GM15510 (cell line): ENCODE measurements around the gene HTT.

Experiments
- POLR2A ChIP-seq: IDR thresholded peaks from 3 replicates; pipeline ENCODE4 v1.6.1; 2011; ENCODE audit warnings: borderline replicate concordance; ENCODE audit not compliant: insufficient read length; ENCODE audit errors: extremely low read depth

HTT gene

DNA sequence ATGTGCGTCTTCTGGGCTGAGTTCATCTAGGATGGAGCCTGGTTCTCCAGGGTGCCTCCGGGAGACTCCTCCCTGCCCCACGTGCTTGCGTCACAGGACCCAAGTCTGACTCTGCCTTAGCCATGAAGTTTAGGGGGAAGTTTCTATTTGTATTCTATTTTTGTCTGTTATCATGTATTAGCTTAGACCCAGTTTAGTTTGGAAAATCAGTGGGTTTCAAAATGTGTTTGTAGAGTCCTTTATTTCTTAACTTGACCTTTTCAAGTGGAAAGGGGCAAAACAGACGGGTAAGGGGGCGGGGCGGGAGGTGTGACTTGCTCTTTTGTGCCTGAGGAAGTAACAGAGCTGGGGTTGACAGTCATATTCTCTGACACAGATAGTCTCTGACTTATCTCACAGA, 86.0 kb downstream of the HTT start:
- no peak for TF ChIP-seq POLR2A

DNA sequence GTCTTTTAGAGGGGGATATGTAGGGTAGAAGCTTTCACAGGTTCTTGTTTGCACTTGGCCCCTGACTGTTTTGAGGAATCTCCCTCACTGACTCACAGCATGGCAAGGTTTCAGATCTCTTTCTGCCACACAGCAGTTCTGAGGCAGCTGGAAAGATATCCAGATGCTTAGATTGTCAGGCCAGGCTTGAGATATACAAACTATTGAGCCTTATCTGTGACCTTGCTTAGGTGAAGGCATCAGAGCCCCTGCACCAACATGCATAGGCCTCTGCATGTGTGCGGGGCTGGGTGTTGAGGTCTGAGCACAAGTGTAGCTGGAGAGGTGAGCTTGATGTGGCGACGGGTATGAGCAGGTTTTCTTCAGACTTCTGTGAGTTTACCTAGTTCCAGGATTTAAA, 93.5 kb downstream of the HTT start:
- no peak for TF ChIP-seq POLR2A

DNA sequence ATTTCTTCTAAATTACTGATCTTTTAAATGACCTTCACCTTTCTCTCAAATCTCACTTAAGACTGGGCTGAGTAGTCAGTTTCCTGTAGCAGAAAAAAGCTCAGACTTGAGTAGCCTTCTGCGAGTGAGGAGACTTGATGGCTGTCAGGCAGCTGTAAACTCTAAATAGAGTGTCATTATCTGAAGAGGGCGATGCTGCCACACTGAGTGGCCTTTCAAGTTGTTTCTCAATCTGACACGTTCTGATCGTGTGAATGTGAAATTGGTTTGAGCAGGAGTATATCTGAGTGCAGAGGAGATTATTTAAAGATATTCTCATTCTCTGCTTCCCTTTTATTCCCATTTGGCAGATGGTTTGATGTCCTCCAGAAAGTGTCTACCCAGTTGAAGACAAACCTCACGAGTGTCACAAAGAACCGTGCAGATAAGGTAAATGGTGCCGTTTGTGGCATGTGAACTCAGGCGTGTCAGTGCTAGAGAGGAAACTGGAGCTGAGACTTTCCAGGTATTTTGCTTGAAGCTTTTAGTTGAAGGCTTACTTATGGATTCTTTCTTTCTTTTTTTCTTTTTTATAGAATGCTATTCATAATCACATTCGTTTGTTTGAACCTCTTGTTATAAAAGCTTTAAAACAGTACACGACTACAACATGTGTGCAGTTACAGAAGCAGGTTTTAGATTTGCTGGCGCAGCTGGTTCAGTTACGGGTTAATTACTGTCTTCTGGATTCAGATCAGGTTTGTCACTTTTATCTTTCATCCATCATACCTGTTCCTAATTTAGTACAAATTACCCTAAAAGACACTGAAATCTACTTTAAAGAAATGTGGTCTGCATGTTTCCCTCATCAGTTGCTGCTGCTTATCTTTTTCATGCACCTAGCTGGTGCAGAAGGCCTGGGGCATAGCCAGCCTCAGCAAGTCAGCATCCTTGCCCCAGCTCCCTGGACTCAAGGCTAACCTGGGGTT, 100.2 kb downstream of the HTT start:
- TF ChIP-seq POLR2A: no peak

DNA sequence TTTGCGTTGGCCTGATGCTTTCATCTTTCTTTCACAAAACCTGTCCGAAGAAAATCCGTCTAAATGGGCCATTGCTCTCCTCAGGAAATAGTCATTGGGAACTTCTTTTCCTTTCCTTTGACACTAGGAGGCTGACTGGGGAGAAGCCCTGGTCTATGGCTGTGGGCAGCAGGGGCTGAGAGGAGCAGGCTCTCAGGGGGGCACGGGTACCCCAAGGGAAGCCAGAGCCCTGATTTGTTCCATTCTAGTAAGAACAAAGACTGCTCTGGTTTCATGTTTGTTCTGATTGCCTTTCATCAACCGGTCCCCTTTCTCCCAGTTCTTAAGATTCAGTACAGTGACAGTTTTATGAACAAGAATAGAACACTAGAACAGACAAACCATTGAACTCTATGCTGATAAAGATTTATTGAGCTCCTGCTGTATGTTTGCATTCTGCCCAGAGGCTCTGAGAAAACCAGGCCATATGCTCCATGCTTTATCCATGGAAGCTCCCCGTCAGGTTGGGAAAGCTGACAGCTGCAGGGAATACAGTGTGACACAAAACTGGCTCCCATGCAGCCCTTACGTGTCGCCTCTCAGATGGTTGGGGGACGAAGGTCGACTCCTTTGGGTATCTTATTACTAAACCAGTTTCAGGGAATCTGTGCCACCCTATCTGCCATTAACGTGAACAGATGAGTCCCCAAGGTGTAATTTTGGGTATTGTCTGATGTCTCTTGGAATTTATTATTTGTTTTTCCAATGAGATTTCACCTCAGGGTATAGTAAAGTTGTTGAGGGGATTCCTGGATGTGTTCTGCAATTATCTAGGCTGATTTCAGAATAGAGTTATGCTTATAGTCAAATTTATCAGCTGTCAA, 102.1 kb downstream of the HTT start:
- no peak for TF ChIP-seq POLR2A

DNA sequence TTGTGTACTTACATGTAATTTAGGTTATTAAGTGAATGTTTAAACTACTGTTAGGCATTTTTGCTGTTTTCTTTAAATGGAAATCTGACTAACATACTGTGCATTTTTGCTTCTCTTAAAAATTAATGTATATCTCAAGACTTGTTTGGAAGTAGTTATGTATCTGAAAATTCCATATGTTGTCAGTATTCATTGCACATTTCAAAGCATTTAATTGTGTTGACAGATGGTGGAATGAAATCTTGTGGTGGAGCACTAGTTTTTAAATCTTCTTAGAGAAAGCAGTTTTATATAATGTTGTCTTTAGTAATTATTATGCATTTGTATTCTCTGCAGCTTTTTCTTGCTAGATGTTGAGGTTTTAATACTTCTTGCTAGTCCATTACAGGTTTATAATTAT, 102.9 kb downstream of the HTT start:
- no peak for TF ChIP-seq POLR2A

DNA sequence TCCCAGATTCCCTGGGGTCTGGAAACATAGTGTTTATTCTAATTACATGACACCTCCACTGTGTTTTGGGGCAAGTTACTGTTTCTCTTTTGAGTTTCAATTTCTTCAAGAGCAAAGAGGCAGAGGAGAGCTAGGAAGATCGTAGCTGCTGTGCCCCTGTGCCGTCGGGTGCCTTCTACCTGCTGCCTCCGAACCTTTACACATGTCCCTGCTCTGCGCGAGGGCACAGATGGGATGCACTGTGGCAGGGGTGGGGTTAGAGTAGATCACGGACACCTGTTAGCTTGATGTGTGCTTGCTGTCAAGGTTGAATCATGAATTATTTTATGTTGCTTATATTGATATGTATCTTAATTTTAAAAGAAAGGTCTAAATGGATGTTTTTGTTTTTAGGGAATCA, 103.4 kb downstream of the HTT start:
- no peak for TF ChIP-seq POLR2A

DNA sequence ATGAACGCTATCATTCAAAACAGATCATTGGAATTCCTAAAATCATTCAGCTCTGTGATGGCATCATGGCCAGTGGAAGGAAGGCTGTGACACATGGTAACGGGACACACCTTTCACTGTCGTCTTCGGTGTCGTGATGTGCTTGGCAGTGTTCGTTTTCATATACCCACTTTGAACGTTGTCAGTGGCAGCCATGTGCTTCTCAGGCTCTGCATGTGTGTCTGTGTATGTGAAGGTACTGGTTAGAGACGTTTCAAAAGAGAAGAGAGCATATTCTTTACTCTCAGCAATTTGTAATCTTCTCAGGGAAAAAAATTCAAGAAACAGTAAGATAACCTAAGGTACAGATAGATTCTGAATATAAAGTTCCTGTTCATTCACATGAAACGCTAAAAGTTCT, 103.9 kb downstream of the HTT start:
- TF ChIP-seq POLR2A: no peak

DNA sequence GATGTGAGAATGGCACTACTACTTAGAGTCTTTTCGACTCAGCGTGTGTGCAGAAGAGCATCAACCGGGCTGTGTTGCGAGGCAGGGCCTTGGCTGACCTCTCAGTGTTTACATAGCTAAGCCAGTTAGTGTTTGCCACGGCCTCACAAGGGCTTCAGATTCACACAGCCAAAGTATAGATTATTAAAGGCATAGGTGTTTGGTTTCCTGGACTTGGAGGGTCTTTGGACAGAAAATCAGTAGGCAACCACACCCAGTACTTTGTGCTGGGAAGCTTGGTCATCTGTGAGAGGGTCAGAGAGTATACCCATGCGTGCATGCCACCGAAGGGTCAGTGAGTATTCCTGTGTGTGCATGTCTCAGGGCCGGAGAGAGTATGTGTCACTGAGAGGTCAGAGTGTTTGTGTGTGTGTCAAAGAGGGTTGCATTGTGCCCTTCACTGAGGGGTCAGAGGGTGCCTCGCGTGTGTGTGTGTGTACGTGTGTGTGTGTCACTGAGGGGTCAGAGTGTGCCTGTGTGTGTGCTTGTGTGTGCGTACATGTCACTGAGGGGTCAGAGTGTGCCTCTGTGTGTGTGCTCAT, 104.7 kb downstream of the HTT start:
- no peak for TF ChIP-seq POLR2A

DNA sequence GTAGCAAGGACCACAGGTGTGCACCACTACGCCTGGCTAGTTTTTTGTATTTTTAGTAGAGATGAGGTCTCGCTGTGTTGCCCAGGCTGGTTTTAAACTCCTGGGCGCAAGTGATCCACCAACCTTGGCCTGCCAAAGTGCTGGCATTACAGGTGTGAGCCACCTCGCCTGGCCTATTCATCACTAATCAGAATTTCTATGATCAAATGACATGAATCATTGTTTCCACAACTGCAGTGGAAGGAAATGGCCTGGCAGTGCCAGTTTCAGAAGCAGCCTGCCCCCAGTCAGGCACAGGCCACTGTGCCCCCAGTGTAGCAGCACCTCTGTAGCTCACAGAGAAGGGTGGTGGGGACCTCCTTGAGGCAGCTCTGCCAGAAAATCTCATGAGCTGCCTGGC, 108.5 kb downstream of the HTT start:
- TF ChIP-seq POLR2A: no peak

DNA sequence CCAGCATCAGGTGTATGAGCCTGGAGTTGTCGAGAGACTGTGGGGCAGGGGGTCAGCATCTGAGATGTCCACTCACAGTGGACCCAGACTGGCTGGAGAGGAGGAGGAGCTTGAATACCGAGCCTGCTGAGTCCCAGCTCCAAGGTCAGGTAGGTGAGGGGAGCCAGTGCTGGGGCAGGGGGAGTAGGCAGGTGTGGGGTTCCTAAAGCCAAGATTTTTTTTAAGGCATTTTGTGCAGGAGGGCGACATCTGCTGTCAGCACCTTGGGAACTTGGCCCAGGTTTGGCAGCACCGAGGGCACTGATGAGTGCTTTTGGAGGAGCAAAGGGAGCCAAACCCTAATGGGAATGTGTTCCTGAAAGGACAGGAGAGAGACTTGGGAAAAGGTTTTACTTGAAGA, 110.2 kb downstream of the HTT start:
- no peak for TF ChIP-seq POLR2A

DNA sequence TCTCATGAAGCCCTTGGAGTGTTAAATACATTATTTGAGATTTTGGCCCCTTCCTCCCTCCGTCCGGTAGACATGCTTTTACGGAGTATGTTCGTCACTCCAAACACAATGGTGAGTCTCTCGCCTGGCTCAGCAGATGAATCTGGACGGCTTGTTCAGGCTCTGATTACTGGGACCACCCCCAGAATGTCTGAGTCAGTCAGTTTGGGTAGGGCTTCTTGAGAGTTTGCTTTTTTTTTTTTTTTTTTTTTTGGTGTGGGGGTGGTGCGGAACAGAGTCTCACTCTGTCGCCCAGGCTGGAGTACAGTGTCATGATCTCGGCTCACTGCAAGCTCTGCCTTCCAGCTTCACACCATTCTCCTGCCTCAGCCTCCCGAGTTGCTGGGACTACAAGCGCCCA, 112.1 kb downstream of the HTT start:
- no peak for TF ChIP-seq POLR2A

DNA sequence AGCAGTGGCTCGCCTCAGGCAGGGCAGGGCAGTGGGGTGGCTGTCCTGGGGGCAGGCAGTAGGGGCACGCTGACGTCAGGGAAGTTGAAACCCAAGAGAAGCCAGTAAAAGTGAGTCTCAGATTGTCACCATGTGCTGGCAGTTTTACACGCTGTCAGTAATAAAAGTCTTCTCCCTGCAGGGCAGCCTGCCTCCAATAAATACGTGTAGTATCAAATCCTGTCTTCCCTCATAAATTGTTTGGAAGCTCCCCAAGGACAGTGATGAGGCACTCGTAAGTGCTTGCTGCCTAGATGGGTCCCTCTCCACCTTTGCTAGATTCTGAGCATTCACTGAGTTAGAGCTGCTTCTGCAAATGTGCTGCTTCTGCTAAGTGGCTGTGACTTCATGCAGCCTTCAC, 113.6 kb downstream of the HTT start:
- TF ChIP-seq POLR2A: no peak

DNA sequence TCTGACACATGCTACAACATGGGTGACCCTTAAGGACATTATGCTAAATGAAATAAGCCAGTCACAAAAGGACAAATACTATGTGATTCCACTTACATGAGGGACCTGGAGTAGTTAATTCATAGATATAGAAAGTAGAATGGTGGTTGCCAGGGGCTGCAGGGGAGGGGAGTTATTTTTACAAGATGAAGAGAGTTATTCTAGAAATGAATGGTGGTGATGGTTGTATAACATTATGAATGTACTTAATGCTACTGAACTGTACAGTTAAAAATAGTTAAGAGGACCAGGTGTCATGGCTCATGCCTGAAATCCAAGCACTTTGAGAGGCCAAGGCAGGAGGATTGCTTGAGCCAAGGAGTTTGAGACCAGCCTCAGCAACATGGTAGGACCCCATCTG, 115.0 kb downstream of the HTT start:
- TF ChIP-seq POLR2A: no peak

DNA sequence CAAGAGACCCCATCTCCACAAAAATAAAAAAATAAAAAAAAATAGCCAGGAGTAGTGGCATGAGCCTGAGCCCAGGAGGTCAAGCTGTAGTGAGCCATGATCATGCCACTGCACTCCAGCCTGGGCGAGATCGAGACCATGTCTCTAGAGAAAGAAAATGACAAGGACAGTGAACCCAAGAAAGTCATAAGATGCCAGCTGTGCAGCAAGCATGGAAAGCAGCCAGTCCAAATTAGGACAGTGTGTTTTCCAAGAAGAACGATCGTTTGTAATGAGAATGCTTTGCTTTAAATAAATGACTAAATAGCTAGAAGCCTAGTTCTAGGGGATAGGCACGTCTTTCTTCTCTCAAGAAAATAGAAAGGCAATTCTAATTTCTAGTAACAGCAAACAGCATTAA, 116.1 kb downstream of the HTT start:
- no peak for TF ChIP-seq POLR2A

DNA sequence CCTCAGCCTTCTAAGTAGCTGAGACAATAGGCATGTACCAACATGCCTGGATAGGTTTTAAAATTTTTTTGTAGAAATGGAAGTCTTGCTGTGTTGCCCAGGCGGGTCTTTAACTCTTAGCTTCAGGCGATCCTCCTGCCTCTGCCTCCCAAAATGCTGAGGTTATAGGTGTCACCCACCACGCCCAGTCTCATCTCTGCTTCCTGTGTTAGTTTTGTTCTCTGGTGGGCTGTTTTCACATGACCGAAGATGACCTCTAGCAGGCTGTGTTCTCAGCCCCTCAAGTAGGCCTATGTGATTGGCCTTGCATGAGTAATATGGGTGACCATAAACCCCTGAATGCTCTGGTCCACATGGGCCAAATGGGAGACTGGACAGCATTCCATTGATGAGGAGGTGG, 117.7 kb downstream of the HTT start:
- TF ChIP-seq POLR2A: no peak
